DMS153 treated with DMSO at 0.1 percent for 48 hours (cell line): ENCODE data around the gene PROZ.

Experiments used
- DNase-seq: peaks from one replicate; lab custom pipeline; 2025; ENCODE audit not compliant: unreplicated experiment; lab: John Stamatoyannopoulos, UW

PROZ gene

DNA sequence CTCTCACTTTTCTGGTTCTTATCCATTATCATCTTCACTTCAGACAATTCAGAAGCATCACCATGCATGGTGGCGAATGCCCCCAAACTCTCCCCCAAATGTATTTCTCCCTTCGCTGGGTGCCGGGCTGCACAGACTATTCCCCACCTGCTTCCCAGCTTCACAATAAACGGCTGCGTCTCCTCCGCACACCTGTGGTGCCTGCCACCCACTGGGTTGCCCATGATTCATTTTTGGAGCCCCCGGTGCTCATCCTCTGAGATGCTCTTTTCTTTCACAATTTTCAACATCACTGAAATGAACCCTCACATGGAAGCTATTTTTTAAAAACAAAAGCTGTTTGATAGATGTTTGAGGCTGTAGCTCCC lies 38.6 kb upstream of the PROZ start:
- DNase-seq: no peak

DNA sequence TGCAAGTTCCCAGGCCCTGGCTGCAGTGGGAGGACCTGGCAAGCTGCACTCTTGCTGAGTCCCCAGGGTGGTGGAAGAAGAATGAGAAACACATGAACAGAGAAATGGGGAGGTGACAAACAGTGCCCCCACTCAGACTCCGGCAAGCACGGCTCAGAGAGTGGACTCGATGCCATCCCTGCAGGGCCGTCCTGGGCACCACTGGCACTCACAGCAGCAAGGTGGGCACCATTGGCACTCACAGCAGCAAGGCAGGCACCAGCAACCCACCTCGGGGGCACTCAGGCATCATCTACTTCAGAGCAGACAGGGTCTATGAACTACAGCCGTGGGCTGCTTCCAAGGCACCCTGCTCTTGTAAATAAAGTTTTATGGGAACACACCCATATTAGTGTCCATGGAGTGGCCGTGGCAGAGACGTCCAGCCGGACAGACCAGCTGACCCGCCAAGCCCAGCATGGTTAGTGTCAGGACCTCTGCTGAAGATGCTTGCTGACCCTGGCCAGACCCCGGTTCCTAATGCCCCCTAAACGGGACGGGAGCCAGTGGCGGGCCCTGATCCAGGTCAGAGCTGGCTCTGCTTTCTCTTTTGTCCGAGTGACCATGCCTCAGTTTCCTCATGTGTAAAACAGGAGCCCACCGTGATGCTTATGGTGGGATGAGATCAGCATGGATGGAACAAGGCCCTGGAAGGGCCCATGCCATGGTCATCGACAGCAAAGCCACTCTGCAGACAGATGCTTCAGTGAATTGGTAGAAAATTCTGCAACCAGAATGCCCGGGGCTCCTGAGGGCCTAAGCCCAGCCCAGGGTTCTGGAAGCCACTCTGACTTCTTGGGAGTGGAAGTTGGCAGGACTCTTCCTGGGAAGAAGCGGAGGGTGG lies 37.9 kb upstream of the PROZ start:
- DNase-seq: no peak

DNA sequence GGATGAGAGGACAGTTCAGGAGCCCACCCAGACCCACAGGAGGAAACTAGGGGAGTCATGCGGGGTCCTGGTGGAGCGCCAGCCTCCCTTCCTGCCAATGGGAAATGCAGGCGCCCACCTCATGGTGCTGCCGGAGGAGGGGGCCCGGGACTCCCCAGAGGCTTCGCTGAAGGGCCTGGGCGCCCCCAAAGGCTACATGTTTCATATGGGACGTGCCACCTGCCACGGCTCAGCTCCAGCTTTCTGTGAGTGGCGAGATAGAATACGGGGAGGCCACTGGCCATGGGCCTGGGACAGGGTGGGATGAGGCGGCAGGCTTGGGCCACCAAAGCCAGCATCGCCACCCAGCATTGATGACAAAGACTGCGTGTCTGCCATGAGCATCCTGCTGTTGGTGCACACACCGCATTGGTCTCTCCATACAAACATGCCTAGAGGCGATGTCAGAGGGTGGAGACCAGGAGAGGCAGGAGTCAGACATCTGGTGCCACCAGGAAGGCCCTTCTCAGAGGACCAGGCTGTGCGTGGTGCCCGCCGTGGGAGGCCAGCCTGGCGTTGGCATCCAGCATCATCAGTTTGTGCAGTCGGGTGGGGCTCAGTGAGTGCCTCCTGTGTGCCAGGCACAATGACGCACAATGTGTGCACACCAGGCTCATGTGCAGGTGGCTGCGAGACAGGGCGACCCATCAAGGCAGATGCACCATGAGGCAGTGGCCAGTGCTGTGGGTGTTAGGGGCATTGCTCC lies 37.1 kb upstream of the PROZ start:
- DNase-seq: no peak

DNA sequence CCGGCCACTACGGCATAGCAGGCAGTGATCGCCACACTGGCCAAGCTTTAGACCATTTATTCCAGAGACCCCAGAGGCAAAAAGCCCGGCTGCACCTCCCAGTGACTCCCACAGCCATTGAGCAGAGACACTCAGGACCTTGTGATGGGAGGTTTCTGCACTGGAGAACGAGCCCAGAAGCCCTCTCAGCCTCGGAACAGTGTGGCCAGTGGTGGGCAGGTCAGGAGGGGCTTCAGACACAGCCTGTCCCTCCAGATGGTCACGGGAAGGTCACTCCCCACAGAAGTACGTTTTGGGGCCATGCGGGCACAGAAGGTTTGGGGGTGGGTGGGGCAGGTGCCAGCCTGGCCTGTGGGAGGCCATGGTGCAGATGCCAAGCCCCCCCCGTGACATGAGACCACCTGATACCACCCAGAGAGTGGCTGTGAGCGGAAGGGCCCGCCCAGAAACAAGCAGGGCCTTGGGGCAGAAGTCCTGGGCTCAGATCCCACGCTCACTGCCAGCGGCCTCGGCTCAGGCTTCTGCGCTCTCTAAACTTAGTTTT lies 36.4 kb upstream of the PROZ start:
- no peak for DNase-seq

DNA sequence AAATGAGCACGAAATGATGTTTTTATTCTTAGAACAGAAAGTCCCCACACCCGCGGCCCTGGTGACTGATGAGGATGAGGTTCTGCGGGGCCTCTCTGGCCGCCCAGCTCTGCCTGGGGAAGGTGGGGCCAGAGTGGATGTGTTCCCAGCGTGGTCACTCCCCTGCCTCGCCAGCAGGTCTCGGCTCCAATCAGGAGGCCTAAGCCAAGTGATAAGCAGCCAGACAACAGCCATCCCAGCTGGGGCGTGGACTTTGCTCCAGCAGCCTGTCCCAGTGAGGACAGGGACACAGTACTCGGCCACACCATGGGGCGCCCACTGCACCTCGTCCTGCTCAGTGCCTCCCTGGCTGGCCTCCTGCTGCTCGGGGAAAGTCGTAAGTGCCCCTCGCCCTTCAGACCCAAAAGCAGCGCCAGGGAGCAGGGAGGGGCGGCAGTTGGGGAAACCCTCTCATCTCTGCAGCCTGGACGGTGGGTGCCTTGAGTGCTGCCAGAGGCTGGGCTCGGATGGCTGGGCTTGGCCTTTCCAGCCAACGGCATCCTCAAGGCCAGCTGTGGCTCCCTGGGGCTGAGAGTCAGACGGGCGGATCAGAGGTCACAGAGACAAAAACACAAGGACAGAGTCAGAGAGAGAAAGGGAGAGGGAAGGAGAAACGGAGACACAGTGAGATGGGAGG lies 35.8 kb upstream of the PROZ start, which contains the start of gene F10:
TSS of gene F10 (plus strand) at position 250 of the 676 bp plus-strand sequence. CDS start at position 307, 57 bp downstream.
- DNase-seq: no peak

DNA sequence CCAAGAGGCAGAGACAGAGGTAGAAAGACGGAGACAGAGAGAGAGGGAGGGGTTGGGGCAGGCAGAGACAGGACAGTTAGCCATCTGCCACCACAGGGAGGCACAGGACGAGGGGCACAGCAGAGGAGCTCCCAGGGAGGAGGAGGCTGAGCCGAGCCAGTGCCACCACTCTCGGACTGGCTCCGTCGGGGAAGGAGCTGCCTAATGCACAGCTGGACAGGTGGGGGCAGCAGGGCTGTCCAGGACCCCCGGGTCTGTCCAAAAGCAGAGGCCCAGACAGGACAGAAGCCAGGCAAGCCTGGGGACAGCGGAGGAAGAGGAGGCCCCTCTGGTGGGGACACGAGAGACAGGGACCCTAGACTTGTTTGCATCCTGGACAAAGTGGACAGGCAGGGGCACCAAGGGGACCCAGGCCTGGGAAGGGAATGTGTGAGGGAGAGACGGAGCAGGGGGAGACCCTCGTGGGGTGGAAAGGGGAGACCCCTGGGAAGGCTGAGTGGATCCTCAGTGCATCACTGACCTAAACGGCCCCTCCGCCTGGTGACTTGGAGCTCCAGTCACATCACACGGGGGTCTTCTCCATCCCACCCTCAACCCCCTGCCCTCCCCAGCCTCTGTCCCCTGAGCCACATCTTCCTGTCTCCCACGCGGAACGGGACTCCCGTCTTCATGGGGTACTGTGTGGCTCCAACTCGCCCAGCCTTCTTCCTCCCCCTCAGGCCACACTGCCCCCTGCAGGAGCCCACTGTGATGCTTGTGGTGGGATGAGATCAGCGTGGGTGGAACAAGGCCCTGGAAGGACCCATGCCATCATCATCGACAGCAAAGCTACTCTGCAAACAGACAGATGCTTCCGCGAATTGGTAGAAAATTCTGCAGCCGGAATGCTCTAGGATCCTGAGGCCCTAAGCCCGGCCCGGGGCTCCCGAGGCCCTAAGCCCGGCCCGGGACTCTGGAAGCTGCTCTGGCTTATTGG lies 34.9 kb upstream of the PROZ start:
- DNase-seq: no peak

DNA sequence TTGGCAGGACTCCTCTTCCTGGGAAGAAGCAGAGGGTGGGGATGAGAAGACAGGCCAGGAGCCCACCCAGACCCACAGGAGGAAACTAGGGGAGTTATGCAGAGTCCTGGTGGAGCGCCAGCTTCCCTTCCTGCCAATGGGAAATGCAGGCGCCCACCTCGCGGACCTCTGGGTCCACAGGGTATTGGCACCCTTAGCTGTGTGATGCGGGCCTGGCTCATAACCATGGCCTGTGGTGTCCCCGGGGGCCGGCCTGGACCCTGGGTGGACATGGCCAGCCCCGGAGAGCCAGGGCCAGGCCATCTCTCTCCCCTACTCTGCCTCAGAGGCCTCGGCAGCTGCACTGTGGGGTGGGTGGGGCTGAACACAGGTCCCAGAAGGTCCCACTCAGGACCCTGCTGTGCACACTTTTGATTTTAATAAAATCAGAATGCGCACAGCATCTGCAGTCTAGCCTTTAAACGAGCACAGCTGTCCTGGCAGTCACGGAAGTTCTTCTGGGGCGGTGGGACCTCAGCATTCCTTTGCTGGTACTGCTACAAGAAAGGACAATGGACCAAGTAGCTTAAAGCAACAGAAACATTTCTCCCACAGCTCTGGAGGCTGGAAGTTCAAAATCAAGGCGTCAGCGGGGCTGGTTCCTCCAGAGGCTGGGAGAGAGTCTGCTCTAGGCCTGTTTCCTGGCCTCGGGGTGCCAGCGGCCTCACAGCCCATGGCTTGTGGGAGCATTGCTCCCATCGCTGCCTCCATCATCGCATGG lies 34.1 kb upstream of the PROZ start:
- DNase-seq: no peak

DNA sequence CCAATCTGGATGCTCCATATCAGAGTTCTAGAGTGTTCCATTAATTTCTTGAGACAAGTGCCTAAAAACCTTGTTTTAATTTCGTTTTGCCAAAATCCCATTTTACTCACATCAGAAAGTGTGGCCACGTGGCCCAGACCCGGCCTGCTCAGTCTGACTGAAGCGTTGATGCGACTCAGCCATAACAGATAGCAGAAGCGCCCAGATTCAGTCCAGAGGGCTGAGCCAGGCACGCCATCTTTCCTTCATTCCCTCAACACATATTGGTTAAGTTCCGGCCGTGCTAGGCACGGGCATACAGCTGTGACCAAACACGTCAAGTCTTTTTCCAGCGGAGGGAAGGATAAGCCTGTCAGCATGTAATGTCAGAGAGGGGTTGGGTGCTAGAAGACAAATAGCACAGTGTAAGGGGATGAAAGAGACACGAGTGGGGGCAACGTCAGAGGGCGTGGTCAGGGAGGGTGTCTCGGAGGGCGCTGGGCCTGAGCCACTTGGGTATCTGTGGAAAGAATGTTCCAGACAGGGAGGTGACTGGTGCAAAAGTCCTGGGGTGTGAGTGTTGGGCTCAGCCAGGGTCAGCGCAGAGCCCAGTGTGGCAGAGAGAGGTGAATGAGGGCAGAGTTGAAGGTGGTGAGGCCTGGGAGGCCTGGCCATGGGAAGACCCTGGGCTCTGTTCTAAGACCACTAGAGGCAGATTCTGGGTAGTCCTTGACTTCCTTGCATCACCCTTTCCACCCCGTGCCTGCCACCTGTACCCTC lies 32.8 kb upstream of the PROZ start:
- DNase-seq: no peak

DNA sequence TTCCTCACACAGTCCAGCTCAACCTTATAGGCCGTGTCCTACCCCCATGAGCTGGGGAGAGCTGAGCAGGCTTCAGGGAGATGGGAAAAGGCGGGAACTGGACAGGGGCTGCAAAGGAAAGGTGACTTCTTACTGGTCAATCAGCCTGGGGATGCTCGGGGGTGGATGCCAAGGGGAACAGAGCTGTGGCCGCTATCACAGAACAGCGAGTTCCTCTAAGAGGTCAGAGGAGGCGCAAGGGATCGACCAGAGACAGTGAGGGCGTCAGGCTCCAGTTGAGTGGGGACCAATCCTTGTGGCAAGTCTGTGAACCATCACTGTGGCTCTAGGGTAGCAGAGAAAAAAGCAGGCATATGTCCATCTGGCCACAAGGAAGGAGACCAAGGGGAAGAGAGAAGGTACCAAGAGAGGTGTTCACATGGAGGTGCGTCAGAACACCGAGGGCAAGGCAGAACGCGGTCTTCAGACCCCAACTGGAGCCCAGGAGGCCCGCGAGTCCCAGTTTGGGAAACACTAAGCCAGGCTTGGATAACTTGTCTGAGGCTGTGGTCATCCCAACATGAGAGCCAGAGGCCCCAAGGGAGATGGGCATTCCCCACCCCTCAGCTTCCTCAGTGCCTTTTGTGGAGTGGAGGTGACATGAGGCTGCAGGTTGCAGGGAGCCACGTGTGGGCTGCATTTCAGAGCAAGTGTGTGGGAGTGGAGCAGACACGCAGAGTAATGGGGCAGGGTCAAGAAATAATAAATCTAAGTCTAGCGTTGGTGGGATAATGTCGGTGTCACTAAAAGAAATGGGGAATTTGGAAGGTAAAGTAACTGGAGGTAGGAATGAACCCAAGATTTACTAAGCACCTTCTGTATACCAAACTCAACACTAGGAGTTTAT lies 31.9 kb upstream of the PROZ start:
- no peak for DNase-seq

DNA sequence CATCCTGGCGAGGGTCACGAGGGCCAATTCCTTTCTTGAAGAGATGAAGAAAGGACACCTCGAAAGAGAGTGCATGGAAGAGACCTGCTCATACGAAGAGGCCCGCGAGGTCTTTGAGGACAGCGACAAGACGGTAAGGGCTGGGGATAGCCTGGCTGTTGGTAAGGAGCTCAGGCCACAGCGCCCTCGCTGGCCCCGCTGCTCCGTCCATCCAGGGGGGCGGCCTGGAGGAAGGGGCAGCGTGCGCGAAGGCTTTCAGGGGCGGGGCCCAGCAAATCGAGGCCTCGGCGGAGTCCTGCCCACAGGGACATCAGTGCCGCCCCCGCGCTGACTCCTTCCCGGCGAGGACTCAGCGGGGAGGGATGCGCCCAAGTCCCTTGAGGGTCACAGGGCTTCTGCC lies 29.0 kb upstream of the PROZ start:
- no peak for DNase-seq

DNA sequence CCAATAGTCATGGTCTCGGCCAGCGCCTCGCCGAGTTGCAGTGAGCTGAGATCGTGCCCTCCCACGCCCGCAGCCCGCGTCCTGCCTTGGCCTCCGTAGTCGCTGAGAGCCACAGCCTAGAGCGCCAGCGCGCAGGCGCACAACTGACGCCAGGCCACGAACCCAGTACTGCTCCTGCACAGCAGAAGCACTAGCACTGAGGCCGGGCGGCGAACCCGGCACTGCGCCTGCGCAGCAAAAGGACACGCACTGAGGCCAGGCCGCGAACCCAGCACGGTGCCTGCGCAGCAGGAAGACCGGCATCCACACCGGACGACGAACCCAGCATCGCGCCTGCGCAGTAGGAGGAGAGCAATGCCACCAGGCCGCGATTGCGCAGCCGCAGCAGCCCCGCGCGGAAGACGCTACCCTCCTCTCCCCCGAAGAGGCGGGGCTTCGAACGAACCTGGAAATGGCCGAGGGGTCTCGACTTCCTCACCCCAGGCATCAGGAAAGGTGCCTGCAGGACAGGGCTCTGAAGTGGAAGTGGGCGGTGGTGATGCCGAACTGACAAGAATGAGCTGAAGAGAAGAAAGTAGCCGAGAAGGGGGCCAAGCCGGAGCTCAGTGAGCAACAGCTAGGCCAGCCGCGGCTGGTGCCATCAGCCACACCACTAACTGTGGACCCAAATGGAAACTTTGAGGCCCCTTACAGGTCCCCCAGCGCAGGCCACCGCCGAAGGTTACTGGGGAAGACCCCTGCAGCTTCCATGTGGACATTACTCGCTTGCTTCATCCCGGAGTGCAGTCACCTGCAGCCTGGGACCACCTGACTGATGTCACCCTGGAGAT lies 28.3 kb upstream of the PROZ start:
- DNase-seq: no peak

DNA sequence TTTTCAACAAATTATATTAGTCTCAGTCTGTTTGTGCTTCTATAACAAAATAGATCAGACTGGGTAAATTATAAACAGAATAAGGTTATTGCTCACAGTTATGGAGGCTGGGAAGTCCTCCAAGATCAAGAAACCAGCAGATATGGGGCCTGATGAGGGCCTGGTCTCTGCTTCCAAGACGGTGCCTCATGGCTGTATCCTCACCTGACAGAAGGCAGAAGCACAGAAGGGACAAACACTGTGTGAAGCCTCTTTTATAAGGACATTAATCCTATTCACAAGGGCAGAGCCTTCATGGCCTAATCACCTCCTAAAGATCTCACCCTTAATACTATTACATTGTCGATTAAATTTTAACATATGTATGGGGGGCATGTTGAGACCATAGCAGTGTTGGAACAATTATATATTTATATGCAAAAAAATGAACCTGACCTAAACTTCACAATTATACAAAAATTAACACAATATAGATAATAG lies 23.1 kb upstream of the PROZ start:
- DNase-seq: no peak

DNA sequence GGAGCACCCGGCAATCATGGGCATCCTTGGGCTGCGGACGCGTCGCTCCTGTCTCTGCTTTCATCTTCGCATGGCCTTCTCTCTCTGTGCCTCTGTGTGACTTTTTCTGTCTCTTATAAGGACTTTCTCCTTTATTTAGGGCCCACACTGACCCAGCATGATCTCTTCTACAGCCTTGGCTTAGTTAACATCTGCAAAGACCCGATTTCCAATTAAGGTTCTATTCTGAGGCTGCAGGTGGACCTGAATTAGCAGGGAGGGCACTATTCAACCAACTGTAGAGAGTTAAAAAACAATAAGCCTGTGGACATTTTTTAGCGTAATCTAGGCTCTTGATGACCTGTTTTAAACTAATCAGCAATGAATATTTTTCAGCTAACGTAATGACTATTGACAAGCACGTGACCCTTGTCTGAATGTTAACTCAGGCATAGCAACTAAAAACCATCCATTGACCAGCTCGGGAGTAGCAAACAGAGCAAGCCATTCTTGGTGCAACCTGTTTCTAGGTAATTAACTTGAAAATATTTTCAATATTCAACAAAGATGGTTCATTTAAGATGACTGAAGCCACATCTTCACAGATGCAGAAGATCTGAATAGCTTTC lies 20.7 kb upstream of the PROZ start:
- no peak for DNase-seq

DNA sequence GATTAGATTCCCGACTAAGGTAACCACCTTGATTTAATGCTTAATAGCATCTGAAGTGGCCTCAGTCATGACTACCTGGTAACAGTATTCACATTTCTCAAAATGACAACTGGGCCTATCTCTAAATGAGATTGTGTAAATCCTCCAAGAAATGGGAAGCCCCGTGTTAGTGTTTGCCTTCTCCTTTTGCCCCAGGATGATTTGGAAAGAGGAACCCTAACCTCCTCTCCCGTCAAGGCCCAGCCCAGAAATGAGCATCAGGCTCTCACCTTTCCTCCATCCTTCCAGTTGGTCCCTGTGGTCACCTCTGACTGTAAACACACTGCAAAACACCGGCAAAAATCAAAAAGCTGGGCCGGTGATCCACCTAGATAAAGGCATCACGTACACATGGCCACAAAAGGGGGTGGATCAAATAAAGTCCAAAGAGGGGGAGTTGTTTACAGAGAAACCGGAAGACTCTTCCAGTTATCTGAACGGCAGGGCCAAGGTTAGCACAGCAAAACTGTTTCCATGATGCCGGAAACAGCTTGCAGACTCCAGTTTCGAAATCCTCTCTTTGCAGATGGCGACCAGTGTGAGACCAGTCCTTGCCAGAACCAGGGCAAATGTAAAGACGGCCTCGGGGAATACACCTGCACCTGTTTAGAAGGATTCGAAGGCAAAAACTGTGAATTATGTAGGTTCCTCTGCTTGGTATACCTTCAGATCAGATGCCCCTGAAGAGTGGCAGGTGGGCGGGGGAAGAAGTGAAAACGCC lies 19.5 kb upstream of the PROZ start:
- no peak for DNase-seq

DNA sequence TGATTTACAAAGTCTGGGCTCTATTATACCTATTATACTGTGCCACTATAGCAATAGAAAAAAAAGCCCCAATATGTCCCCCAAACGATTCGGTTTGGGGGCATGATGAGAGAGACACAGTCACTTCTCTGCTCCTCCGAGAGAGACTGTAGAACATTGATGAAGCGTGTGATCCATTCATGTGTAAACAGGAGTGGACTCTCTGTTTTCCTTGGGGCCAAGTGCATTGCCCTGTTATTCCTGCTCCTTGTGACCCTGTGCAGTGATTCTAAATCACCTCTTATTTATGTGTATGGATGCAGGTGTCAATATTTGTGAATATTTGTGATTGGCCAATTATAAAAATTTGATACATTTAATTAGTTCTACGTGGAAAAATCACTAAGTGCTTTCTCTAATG lies 18.9 kb upstream of the PROZ start:
- no peak for DNase-seq
